GM23338 (cell line): ENCODE data around the gene TRMT11. TPM values are rescaled to one million over a fixed set of nuclear protein-coding genes. Genes with fewer than 3 reads are reported as not detected.

Source experiments
- ATAC-seq: fragments of 200-7000 bp; cut with Tn5 transposase; 3 replicates; pipeline ENCODE4 v1.9.1; 2020
- DNase-seq: peaks from one replicate; pipeline ENCODE4 v3.0.0-alpha.2; 2015; ENCODE audit warnings: low spot score
- H2AFZ ChIP-seq: fragments of 200-600 bp; sonication (generic); 2 replicates; pipeline ENCODE4 v1.8.0; 2016; ENCODE audit warnings: antibody characterized with exemption, mild to moderate bottlenecking, moderate library complexity
- H3F3A ChIP-seq: fragments of 200-600 bp; sonication (generic); replicated peaks from 2 replicates; pipeline ENCODE4 v1.8.0; 2017; ENCODE audit warnings: antibody characterized with exemption, mixed run types, low read depth
- H3K27ac ChIP-seq: fragments of 200-600 bp; sonication (generic); 2 replicates; pipeline ENCODE4 v1.6.1; 2016; ENCODE audit warnings: low read depth
- H3K27me3 ChIP-seq: fragments of 200-600 bp; sonication (generic); 2 replicates; pipeline ENCODE4 v1.8.0; 2016; ENCODE audit warnings: mild to moderate bottlenecking, mixed run types, moderate library complexity; ENCODE audit not compliant: insufficient read depth
- H3K36me3 ChIP-seq: fragments of 200-600 bp; sonication (generic); 2 replicates; pipeline ENCODE4 v1.8.0; 2016; ENCODE audit warnings: mild to moderate bottlenecking; ENCODE audit not compliant: insufficient read depth
- H3K4me1 ChIP-seq: fragments of 200-600 bp; sonication (generic); 2 replicates; pipeline ENCODE4 v1.8.0; 2016; ENCODE audit warnings: mild to moderate bottlenecking, moderate library complexity; ENCODE audit not compliant: insufficient read depth
- H3K4me2 ChIP-seq: fragments of 200-600 bp; sonication (generic); 2 replicates; pipeline ENCODE4 v1.7.1; 2017; ENCODE audit warnings: mixed run types
- H3K4me3 ChIP-seq: fragments of 200-600 bp; sonication (generic); 2 replicates; pipeline ENCODE4 v1.6.1; 2016; ENCODE audit warnings: mixed run types
- H3K79me2 ChIP-seq: fragments of 200-600 bp; sonication (generic); replicated peaks from 2 replicates; pipeline ENCODE4 v1.8.0; 2017; ENCODE audit warnings: mild to moderate bottlenecking; ENCODE audit not compliant: insufficient read depth
- H3K9me2 ChIP-seq: fragments of 200-600 bp; sonication (generic); 2 replicates; pipeline ENCODE4 v1.8.0; 2017; ENCODE audit not compliant: insufficient read depth
- H4K20me1 ChIP-seq: fragments of 200-600 bp; sonication (generic); replicated peaks from 2 replicates; pipeline ENCODE4 v1.8.0; 2017; ENCODE audit warnings: mild to moderate bottlenecking; ENCODE audit not compliant: insufficient read depth
- H3K27ac Mint-ChIP-seq: 2 replicates; pipeline ENCODE4 v1.8.0; 2020; ENCODE audit warnings: inconsistent platforms, mild to moderate bottlenecking, moderate library complexity, mixed read lengths
- H3K27me3 Mint-ChIP-seq: 3 replicates; pipeline ENCODE4 v1.8.0; 2022; ENCODE audit warnings: low read depth, mild to moderate bottlenecking, moderate library complexity, mixed read lengths, inconsistent platforms; ENCODE audit not compliant: insufficient read depth, poor library complexity
- H3K36me3 Mint-ChIP-seq: 3 replicates; pipeline ENCODE4 v1.8.0; 2021; ENCODE audit warnings: low read depth, mild to moderate bottlenecking, inconsistent platforms, moderate library complexity, mixed read lengths
- H3K4me1 Mint-ChIP-seq: 3 replicates; pipeline ENCODE4 v1.8.0; 2020; ENCODE audit warnings: mild to moderate bottlenecking, inconsistent platforms, mixed read lengths
- H3K4me3 Mint-ChIP-seq: 3 replicates; pipeline ENCODE4 v1.8.0; 2021; ENCODE audit warnings: moderate library complexity, mild to moderate bottlenecking, inconsistent platforms, mixed read lengths
- H3K9me3 Mint-ChIP-seq: 3 replicates; pipeline ENCODE4 v1.8.0; 2020; ENCODE audit warnings: moderate library complexity, mild to moderate bottlenecking, inconsistent platforms, mixed read lengths
- CREB1 ChIP-seq: fragments of 250-450 bp; sonication (Bioruptor Pico); IDR thresholded peaks from 2 replicates; pipeline ENCODE4 v1.5.0; 2020; ENCODE audit warnings: low read depth, mild to moderate bottlenecking, moderate library complexity
- CTCF ChIP-seq, 2 experiments: fragments of 200-600 bp in 1 of 2; sonication (generic) in 1 of 2; conservative IDR thresholded peaks; 2 replicates each; pipeline versions ENCODE4 v1.5.1 to v1.6.1; 2016 to 2017; ENCODE audit warnings: antibody characterized with exemption in 2 of 2, low read depth in 2 of 2, mild to moderate bottlenecking in 2 of 2, moderate library complexity in 1 of 2
- EZH2 ChIP-seq: fragments of 200-600 bp; sonication (generic); IDR thresholded peaks from one replicate; pipeline ENCODE4 v1.8.0; 2017; ENCODE audit warnings: antibody characterized with exemption, mild to moderate bottlenecking, low read depth; ENCODE audit not compliant: unreplicated experiment
- EZH2phosphoT487 ChIP-seq: fragments of 200-600 bp; sonication (generic); IDR thresholded peaks from one replicate; pipeline ENCODE4 v1.8.1; 2018; ENCODE audit warnings: antibody characterized with exemption; ENCODE audit not compliant: unreplicated experiment
- JUNB ChIP-seq: IDR thresholded peaks from one replicate; pipeline ENCODE4 v1.6.1; 2016; ENCODE audit warnings: antibody characterized with exemption; ENCODE audit not compliant: unreplicated experiment
- NANOG ChIP-seq: IDR thresholded peaks from 2 replicates; pipeline ENCODE4 v1.6.1; 2016; ENCODE audit warnings: antibody characterized with exemption, borderline replicate concordance
- POLR2AphosphoS5 ChIP-seq: IDR thresholded peaks from 2 replicates; pipeline ENCODE4 v1.6.1; 2016; ENCODE audit warnings: antibody characterized with exemption, low read depth
- STAT1 ChIP-seq: IDR thresholded peaks from one replicate; pipeline ENCODE4 v1.6.1; 2016; ENCODE audit warnings: antibody characterized with exemption; ENCODE audit not compliant: unreplicated experiment
- ZNF114 ChIP-seq: fragments of 250-450 bp; sonication (Bioruptor Pico); IDR thresholded peaks from 2 replicates; pipeline ENCODE4 v1.5.0; 2020; ENCODE audit warnings: mild to moderate bottlenecking, moderate library complexity
- ZNF331 ChIP-seq: fragments of 250-450 bp; sonication (Bioruptor Pico); IDR thresholded peaks from 2 replicates; pipeline ENCODE4 v1.5.0; 2020; ENCODE audit warnings: low read depth, mild to moderate bottlenecking, moderate library complexity
- polyA plus RNA-seq: library from polyadenylated mRNA; unstranded; fragments of >200 nt; fragmentation: Nextera tagmentation; extraction: Ambion mirVana; gene quantifications from 2 replicates; pipeline ENCODE4 v1.2.1, GENCODE V29; 2016
- total RNA-seq: library from RNA; depleted of rRNA; stranded (reverse); fragments of >200 nt; shearing (Covaris generic); gene quantifications from 2 replicates; pipeline ENCODE4 v1.2.3, GENCODE V29; 2014

The TRMT11 gene
- total and polyA plus RNA-seq, 2 experiments from 2014 or later, result 49.5 to 50.9 TPM

GRCh38 chr6:125984311-125984710 is 2.0 kb upstream of the TRMT11 start (continued):
- no peak for TF ChIP-seq JUNB
- TF ChIP-seq NANOG, result no peak

GRCh38 chr6:125985522-125985921 is 818 bp upstream of the TRMT11 start:
- ATAC-seq (no peak), DNase-seq (no peak)
- no peaks in the 10 kb centered on the region for H3K9me2 ChIP-seq
- H3K4me1 ChIP-seq, result peaks cover 37% of the 10 kb centered on the region
- H3K4me3 Mint-ChIP-seq, result no peak overlapping the region; the same call in 2 of the 3 replicates
- H3K36me3 ChIP-seq, result no peaks in the 10 kb centered on the region
- peak overlapping the region; percentile 79 for H3K4me2 ChIP-seq
- H2AFZ ChIP-seq, result peak overlapping the region; percentile 60; the same call in 1 of the 2 replicates
- H3F3A ChIP-seq, result no peaks in the 10 kb centered on the region
- no peaks in the 10 kb centered on the region for H3K36me3 Mint-ChIP-seq
- H3K4me3 ChIP-seq, result peak overlapping the region; percentile 93
- 0 out of 2 replicates have a peak overlapping the region, but pooled peaks have one; percentile 67 for H3K27ac ChIP-seq
- no peak overlapping the region for H3K27ac Mint-ChIP-seq
- H3K4me1 Mint-ChIP-seq, result peaks cover 6% of the 10 kb centered on the region; the same call in 1 of the 3 replicates
- H3K27me3 ChIP-seq, result no peaks in the 10 kb centered on the region
- TF ChIP-seq CREB1 (CRISPR knock-in tag) (no peak), EZH2phosphoT487 (no peak), ZNF331 (CRISPR knock-in tag) (no peak), STAT1 (no peak), CTCF (conservative IDR thresholded peaks at IDR 0.05; ENCODE audit: low read depth in 2 of 2) (no peak), POLR2AphosphoS5 (no peak), ZNF114 (CRISPR knock-in tag) (no peak), JUNB (no peak), EZH2 (no peak)
- H4K20me1 ChIP-seq, result peaks cover 5% of the 10 kb centered on the region; the same call in 1 of the 2 replicates
- H3K79me2 ChIP-seq, result peaks cover 42% of the 10 kb centered on the region
- no peaks in the 10 kb centered on the region for H3K9me3 Mint-ChIP-seq
- H3K27me3 Mint-ChIP-seq, result no peaks in the 10 kb centered on the region

GRCh38 chr6:125985979-125986300 is 400 bp upstream of the TRMT11 start:
- Histone ChIP-seq H3K4me1 (peaks cover 37% of the 10 kb centered on the region), H4K20me1 (peaks cover 8% of the 10 kb centered on the region; the same call in 1 of the 2 replicates), H2AFZ (peak overlapping the region; percentile 60), H3K79me2 (peaks cover 46% of the 10 kb centered on the region), H3K27ac (peak overlapping the region; percentile 67), H3K4me2 (peak overlapping the region; percentile 79), H3K9me2 (no peaks in the 10 kb centered on the region), H3K36me3 (no peaks in the 10 kb centered on the region), H3K27me3 (no peaks in the 10 kb centered on the region), H3K4me3 (peak overlapping the region; percentile 93), H3F3A (no peaks in the 10 kb centered on the region)
- H3K4me3 Mint-ChIP-seq, result no peak overlapping the region
- TF ChIP-seq CTCF (conservative IDR thresholded peaks at IDR 0.05; ENCODE audit: low read depth in 2 of 2) (no peak), EZH2phosphoT487 (no peak), ZNF114 (CRISPR knock-in tag) (no peak), STAT1 (no peak), NANOG (no peak), POLR2AphosphoS5 (no peak), JUNB (no peak)
- no peak for DNase-seq
- H3K27me3 Mint-ChIP-seq, result no peaks in the 10 kb centered on the region
- no peak for ATAC-seq
- H3K4me1 Mint-ChIP-seq, result peaks cover 8% of the 10 kb centered on the region; the same call in 1 of the 3 replicates
- no peak overlapping the region for H3K27ac Mint-ChIP-seq
- no peaks in the 10 kb centered on the region for H3K9me3 Mint-ChIP-seq
- H3K36me3 Mint-ChIP-seq, result no peaks in the 10 kb centered on the region
